Thoracic aorta (tissue), 2 donors: Measurements from ENCODE around the gene GNAO1. TPM values are rescaled to one million over a fixed set of nuclear protein-coding genes. Genes with fewer than 3 reads are reported as not detected.

Source experiments
- ATAC-seq: fragments of 150-250 bp; one replicate; pipeline ENCODE4 v1.8.0; 2017; ENCODE audit warnings: low read depth; ENCODE audit not compliant: insufficient number of reproducible peaks, low FRiP score
- DNase-seq: peaks from one replicate; pipeline ENCODE4 v3.0.0-alpha.2; 2020; ENCODE audit warnings: low spot score
- H3K27ac ChIP-seq, 2 donors: fragments of 200-600 bp; sonication (generic); 1 replicate in 1 of 2; 2 replicates in 1 of 2; pipeline ENCODE4 v1.5.1; 2016; ENCODE audit warnings: mild to moderate bottlenecking in 2 of 2, moderate library complexity in 2 of 2
- H3K27me3 ChIP-seq: fragments of 200-600 bp; sonication (generic); replicated peaks from 2 replicates; pipeline ENCODE4 v1.6.0; 2016; ENCODE audit warnings: mild to moderate bottlenecking; ENCODE audit not compliant: insufficient read depth
- H3K36me3 ChIP-seq: fragments of 200-600 bp; sonication (generic); one replicate; pipeline ENCODE4 v1.5.1; 2016
- H3K4me1 ChIP-seq, 2 donors: fragments of 200-600 bp; sonication (generic); 1 replicate in 1 of 2; 2 replicates in 1 of 2; pipeline versions ENCODE4 v1.5.1 to v1.6.0; 2016; ENCODE audit warnings: low read depth in 2 of 2, mild to moderate bottlenecking in 1 of 2; ENCODE audit not compliant: control insufficient read depth in 1 of 2
- H3K4me3 ChIP-seq: fragments of 200-600 bp; sonication (generic); 2 replicates; pipeline ENCODE4 v1.5.1; 2016; ENCODE audit warnings: mild to moderate bottlenecking
- H3K9me3 ChIP-seq: fragments of 200-600 bp; sonication (generic); 2 replicates; pipeline ENCODE4 v1.5.1; 2016
- total RNA-seq, 2 donors: library from RNA; depleted of rRNA; stranded (reverse); fragments of >200 nt; gene quantifications; one replicate each; pipeline versions ENCODE4 v1.1.0 to v1.2.3, GENCODE V29; 2016
- TF ChIP-seq, protein P1 (sequence below): fragments of 200-600 bp; sonication (generic); IDR thresholded peaks from one replicate; pipeline ENCODE4 v1.5.1; 2019; ENCODE audit warnings: antibody characterized with exemption

GNAO1 gene
- total RNA-seq, 2 donors from 2014 or later, result 2.0 to 4.5 TPM

DNA sequence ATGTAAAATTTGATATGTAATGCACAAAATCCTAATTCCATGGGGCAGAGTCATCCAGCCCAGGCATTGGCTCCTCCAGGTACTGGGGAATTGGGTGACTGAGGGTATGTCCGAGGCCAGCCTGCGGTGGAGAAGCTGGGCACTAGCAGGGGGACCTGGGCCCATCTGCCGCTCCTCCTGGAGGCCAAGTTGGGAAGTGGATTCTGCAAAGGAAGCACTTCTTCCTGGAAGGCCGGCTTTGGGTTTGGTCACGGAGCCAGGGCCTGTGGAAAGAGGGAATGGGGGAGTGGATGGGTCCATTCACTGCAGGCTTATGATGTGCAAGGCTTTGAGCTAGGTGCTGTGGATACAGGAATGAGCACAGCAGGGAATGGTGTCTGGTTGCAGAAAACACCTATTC, 85.8 kb downstream of the GNAO1 start:
- no peak overlapping the region for H3K4me3 ChIP-seq
- no peak for DNase-seq
- ATAC-seq, result no peak
- no peaks in the 10 kb centered on the region for H3K4me1 ChIP-seq
- H3K36me3 ChIP-seq, result no peaks in the 10 kb centered on the region
- no peak overlapping the region for H3K27ac ChIP-seq
- no peaks in the 10 kb centered on the region for H3K27me3 ChIP-seq
- TF ChIP-seq, protein P1, sequence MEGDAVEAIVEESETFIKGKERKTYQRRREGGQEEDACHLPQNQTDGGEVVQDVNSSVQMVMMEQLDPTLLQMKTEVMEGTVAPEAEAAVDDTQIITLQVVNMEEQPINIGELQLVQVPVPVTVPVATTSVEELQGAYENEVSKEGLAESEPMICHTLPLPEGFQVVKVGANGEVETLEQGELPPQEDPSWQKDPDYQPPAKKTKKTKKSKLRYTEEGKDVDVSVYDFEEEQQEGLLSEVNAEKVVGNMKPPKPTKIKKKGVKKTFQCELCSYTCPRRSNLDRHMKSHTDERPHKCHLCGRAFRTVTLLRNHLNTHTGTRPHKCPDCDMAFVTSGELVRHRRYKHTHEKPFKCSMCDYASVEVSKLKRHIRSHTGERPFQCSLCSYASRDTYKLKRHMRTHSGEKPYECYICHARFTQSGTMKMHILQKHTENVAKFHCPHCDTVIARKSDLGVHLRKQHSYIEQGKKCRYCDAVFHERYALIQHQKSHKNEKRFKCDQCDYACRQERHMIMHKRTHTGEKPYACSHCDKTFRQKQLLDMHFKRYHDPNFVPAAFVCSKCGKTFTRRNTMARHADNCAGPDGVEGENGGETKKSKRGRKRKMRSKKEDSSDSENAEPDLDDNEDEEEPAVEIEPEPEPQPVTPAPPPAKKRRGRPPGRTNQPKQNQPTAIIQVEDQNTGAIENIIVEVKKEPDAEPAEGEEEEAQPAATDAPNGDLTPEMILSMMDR, result no peak
- no peaks in the 10 kb centered on the region for H3K9me3 ChIP-seq

DNA sequence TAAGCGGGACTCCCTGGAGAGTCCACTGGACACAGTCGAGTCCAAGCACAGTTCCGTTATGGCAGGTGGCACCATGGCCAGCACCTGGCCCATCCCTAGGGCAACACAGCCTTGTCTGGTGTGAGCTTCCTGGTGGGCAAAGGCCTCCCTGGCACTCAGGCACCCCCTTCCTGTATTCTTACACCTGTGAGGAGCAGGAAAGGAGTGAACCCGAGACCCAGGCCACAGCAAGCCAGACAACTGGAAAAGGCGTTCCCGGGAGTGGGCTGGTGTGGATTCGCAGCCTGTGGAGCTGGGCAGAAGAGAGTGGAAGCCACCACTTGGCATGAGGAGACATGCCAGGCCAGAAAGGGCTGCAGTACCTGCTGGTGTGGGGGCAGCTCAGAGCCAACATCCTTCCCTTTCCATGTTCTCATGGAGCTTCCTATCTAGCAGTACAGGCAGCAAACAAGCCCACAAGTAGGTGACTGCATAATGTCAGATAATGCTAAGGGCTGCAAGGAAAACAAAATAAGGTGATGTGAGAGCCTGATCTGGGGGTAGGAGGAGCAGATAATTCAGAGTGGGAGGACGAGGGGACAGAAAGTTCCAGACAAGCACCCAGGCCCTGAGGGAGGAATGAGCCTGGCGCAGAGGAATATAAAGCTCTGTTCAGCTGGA, 87.0 kb downstream of the GNAO1 start:
- Histone ChIP-seq H3K4me3 (no peak overlapping the region), H3K4me1 (no peaks in the 10 kb centered on the region)
- no peak for DNase-seq

DNA sequence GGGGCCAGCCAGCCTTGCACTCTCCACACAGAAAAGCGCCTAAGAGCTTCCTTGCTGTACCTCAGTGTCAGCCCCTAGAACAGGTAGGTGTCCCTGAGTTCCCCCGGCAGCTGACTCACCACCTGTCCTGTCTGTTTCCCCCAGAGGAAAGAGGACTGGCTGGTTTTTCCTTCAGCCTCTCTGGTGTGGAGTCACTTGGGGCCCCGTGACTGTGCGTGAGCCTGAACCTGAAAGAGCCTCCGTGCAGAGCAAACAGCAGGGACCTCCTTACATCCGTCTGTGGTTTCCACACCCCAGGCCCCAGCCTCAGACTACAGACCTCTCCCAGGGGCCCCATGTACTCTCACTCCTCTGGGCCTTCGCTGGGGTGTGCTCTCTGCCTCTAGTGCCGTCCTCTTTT, 87.8 kb downstream of the GNAO1 start:
- DNase-seq (no peak), ATAC-seq (no peak)
- no peaks in the 10 kb centered on the region for H3K27me3 ChIP-seq
- TF ChIP-seq, protein P1, result no peak
- no peaks in the 10 kb centered on the region for H3K4me1 ChIP-seq
- no peak overlapping the region for H3K4me3 ChIP-seq
- H3K27ac ChIP-seq, result no peak overlapping the region
- H3K36me3 ChIP-seq, result no peaks in the 10 kb centered on the region
- H3K9me3 ChIP-seq, result no peaks in the 10 kb centered on the region

More for the DNA sequence above, 87.0 kb downstream of the GNAO1 start:
- Histone ChIP-seq H3K27ac (no peak overlapping the region), H3K36me3 (no peaks in the 10 kb centered on the region), H3K27me3 (no peaks in the 10 kb centered on the region), H3K9me3 (no peaks in the 10 kb centered on the region)
- ATAC-seq, result no peak
- TF ChIP-seq, protein P1, result no peak

DNA sequence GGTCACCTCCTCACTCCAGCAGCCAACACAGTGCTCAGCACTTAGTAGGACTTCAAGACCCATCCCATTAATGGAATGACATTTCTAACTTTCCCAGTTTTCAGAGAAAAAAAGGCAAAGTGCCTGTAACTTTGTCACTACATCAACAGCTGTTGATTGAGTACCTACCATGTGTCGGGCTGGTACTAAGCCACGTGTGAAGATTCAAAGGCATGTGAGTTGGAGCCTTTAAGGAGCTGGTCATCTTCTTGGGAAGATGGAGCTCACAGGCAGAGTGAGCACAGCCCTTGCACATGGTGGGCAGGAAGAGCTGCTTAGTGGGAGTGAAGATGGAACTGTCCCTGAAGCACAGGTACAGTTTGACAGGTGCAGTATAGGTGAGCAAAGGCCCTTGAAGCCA, 88.6 kb downstream of the GNAO1 start:
- no peak overlapping the region for H3K4me3 ChIP-seq
- no peaks in the 10 kb centered on the region for H3K27me3 ChIP-seq
- ATAC-seq (no peak), DNase-seq (no peak)
- no peaks in the 10 kb centered on the region for H3K36me3 ChIP-seq
- no peak overlapping the region for H3K27ac ChIP-seq
- no peaks in the 10 kb centered on the region for H3K4me1 ChIP-seq
- no peaks in the 10 kb centered on the region for H3K9me3 ChIP-seq
- TF ChIP-seq, protein P1, result no peak

DNA sequence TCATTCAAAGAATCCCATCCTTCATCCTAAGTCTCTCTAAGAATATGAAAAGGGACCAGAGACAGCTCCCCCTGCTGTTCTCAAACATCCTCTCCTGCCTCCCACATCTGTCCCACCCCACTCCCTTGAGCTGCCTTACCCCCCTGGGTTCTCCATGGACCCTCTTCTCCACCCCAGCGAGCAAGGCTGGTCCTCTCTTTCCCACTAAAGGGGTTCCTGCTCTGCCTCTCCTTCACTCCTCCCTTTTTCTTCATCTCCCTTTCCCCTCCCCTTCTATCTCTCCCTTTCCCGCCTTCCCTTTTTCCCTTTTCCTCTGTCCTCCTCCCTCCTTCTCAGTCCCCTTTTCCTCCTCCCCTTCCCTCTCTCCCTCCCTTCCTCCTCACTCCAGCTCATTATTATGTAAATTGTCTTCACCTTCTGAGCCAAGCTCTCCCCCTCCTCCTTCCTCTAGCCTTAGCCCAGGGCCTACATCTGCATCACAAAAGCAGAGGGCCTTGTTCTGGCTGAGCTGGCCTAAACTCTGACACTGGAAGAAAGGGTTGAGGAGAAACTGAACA, 90.0 kb downstream of the GNAO1 start:
- Histone ChIP-seq H3K36me3 (no peaks in the 10 kb centered on the region), H3K27me3 (no peaks in the 10 kb centered on the region), H3K4me3 (no peak overlapping the region), H3K4me1 (no peaks in the 10 kb centered on the region), H3K9me3 (no peaks in the 10 kb centered on the region), H3K27ac (no peak overlapping the region)
- TF ChIP-seq, protein P1, result no peak
- no peak for ATAC-seq
- DNase-seq, result no peak
